Kidney capillary endothelial cell (primary cell): ENCODE results near the gene RNF224.
A peak's percentile ranks its signal among the peaks of the same experiment; 100 is the strongest.
"Not testable (repeated sequence)": the region's sequence is repeated elsewhere in the genome, so short reads cannot be mapped to it uniquely, and the experiment has no call there.

ENCODE experiments used
- DNase-seq: peaks from one replicate; pipeline ENCODE4 v3.0.0-alpha.2; 2018; ENCODE audit warnings: low spot score

The RNF224 gene

GRCh38 chr9:137240841-137241489, 13.7 kb downstream of the RNF224 start, which contains the start of gene TUBB4B:
TSS of gene TUBB4B (plus strand) at chr9:137241287. CDS start at chr9:137241361, 74 bp downstream.
- DNase-seq: peak; percentile 100

GRCh38 chr9:137241490-137242268, 14.4 kb downstream of the RNF224 start:
- DNase-seq: no peak

- no peak for DNase-seq
Observed at GRCh38 chr9:137242269-137243203, 15.2 kb downstream of the RNF224 start.

- not testable (repeated sequence) for DNase-seq
Observed at GRCh38 chr9:137243266-137243625, 15.9 kb downstream of the RNF224 start.

GRCh38 chr9:137243626-137244485, 16.6 kb downstream of the RNF224 start:
- no peak for DNase-seq

GRCh38 chr9:137244486-137245449, 17.5 kb downstream of the RNF224 start:
- DNase-seq: no peak

GRCh38 chr9:137245450-137246421, 18.4 kb downstream of the RNF224 start:
- DNase-seq: no peak

- no peak for DNase-seq
Observed at GRCh38 chr9:137247135-137247915, 20.0 kb downstream of the RNF224 start.

- DNase-seq: no peak
Observed at GRCh38 chr9:137247916-137248175, 20.5 kb downstream of the RNF224 start.

GRCh38 chr9:137250329-137251193, 23.3 kb downstream of the RNF224 start:
- no peak for DNase-seq

GRCh38 chr9:137251194-137251461, 23.8 kb downstream of the RNF224 start, which contains the start of gene STPG3:
TSS of gene STPG3 (plus strand) at chr9:137251286. CDS start at chr9:137251287, 1 bp downstream.
- DNase-seq: no peak

- no peak for DNase-seq
Observed at GRCh38 chr9:137251490-137252268, 24.4 kb downstream of the RNF224 start.

- no peak for DNase-seq
Observed at GRCh38 chr9:137252555-137253506, 25.5 kb downstream of the RNF224 start.

- DNase-seq: no peak
Observed at GRCh38 chr9:137253717-137254623, 26.7 kb downstream of the RNF224 start.
